Left lung (tissue), 10 donors: ENCODE data around the gene NOB1. TPM values are rescaled to one million over a fixed set of nuclear protein-coding genes. Genes with fewer than 3 reads are reported as not detected.
"Not testable (repeated sequence)": the region's sequence is repeated elsewhere in the genome, so short reads cannot be mapped to it uniquely, and the experiment has no call there.

Experiments
- ATAC-seq: fragments of 200-7000 bp; cut with Tn5 transposase; one replicate; pipeline ENCODE4 v1.9.1; 2020; ENCODE audit warnings: moderate library complexity
- DNase-seq, 4 donors: peaks; one replicate each; pipeline ENCODE4 v3.0.0-alpha.2; 2013 to 2020
- H3K27ac ChIP-seq, 2 donors: fragments of 200-600 bp; sonication (generic) in 1 of 2; one replicate each; pipeline versions ENCODE4 v1.5.0 to v1.8.0; 2020 to 2021
- H3K27me3 ChIP-seq, 2 donors: fragments of 200-600 bp; sonication (generic) in 1 of 2; one replicate each; pipeline versions ENCODE4 v1.5.0 to v1.8.0; 2020 to 2021
- H3K36me3 ChIP-seq, 2 donors: fragments of 200-600 bp; sonication (generic) in 1 of 2; one replicate each; pipeline versions ENCODE4 v1.5.0 to v1.8.0; 2020 to 2021
- H3K4me1 ChIP-seq, 2 donors: fragments of 200-600 bp; one replicate each; pipeline ENCODE4 v1.8.0; 2021
- H3K4me3 ChIP-seq, 2 donors: fragments of 200-600 bp; sonication (generic) in 1 of 2; one replicate each; pipeline versions ENCODE4 v1.5.0 to v1.8.0; 2020 to 2021; ENCODE audit warnings: mild to moderate bottlenecking in 1 of 2
- H3K9me3 ChIP-seq, 2 donors: fragments of 200-600 bp; sonication (generic) in 1 of 2; one replicate each; pipeline versions ENCODE4 v1.5.0 to v1.8.0; 2020 to 2021
- intact Hi-C, 2 donors: fragments of 100-400 bp; cut with DNase I; formaldehyde crosslinking; loops; one replicate each; pipeline versions ENCODE4 v1.11.2 to v1.14.2; 2022
- polyA plus RNA-seq, 6 donors: library from polyadenylated mRNA; unstranded; fragments of 120-200 nt; gene quantifications; one replicate each; pipeline ENCODE4 v1.2.1, GENCODE V29; 2013; ENCODE audit not compliant: insufficient read length in 6 of 6
- total RNA-seq, 2 donors: library from RNA; stranded (reverse); fragmentation: NEBNext Ultra II Directional; extraction: Animal tissue kit (Norgen Biotek cat#: 25700); gene quantifications; one replicate each; pipeline ENCODE4 v1.2.1, GENCODE V29; 2021
- TF ChIP-seq, protein P1 (sequence below), 2 donors: fragments of 200-600 bp; sonication (generic) in 1 of 2; IDR thresholded peaks; one replicate each; pipeline versions ENCODE4 v1.5.0 to v1.8.0; 2021; ENCODE audit warnings: antibody characterized with exemption in 2 of 2
- donor health status: DM: no; HTN: yes; CAD: no.
- donor health status: DM: no; HTN: no; CAD: no.

The NOB1 gene
- total and polyA plus RNA-seq, 8 donors: 29.9 to 67.4 (median 61.7) TPM

DNA sequence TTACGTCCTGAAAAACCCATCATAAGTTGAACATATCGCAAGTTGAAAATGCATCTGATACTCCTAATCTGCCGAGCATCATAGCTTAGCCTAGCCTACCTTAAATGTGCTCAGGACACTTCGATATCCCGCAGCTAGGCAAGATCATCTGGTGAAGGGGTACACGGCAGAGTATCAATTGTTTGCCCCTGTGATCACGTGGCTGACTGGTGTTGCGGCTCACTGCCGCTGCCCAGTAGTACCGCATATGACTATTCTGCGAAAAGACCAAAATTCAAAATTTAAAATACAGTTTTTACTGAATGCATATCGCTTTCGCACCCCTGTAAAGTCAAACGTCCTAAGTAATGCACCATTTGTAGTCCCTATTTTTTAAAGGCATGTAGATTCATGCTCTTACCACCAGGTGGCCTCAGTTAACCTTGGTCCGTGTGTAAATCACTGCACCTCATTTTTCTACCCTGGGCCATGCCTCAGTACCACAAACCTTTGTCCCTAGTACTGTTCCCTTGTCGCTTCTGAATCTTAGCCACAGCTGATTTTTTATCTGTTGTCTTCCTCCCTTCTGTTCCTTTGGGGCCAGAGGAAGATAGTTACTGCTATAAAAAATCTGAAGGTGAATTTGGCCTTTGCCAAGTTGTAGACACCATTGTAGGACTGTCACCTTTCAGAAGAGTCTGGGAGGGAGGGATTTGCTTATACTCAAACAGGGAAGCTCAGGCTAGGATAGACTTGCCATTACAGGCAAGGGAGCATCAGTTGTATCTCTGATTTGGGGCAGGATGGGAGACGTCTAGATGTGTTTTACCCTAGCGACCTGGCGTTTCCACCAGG is 41.8 kb upstream of the NOB1 start:
- no peak overlapping the region for H3K4me3 ChIP-seq
- no peaks in the 10 kb centered on the region for H3K9me3 ChIP-seq
- ATAC-seq: peak; percentile 96
- H3K4me1 ChIP-seq: peaks cover 0 to 5% of the 10 kb centered on the region in 2 donors
- intact Hi-C loops: loop anchor here in 1 of 2 donors (5.0 kb wide), 1 partner anchor 131 kb away; no protein-coding TSS in a partner anchor
- TF ChIP-seq, protein P1, sequence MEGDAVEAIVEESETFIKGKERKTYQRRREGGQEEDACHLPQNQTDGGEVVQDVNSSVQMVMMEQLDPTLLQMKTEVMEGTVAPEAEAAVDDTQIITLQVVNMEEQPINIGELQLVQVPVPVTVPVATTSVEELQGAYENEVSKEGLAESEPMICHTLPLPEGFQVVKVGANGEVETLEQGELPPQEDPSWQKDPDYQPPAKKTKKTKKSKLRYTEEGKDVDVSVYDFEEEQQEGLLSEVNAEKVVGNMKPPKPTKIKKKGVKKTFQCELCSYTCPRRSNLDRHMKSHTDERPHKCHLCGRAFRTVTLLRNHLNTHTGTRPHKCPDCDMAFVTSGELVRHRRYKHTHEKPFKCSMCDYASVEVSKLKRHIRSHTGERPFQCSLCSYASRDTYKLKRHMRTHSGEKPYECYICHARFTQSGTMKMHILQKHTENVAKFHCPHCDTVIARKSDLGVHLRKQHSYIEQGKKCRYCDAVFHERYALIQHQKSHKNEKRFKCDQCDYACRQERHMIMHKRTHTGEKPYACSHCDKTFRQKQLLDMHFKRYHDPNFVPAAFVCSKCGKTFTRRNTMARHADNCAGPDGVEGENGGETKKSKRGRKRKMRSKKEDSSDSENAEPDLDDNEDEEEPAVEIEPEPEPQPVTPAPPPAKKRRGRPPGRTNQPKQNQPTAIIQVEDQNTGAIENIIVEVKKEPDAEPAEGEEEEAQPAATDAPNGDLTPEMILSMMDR (IDR thresholded peaks at IDR 0.05): peak; percentile 75 to 88
- peak in 2 of 4 donors; percentile 62 to 77 for DNase-seq
- no peaks in the 10 kb centered on the region for H3K27me3 ChIP-seq
- H3K27ac ChIP-seq: no peak overlapping the region
- H3K36me3 ChIP-seq: peaks cover 0 to 40% of the 10 kb centered on the region in 2 donors

DNA sequence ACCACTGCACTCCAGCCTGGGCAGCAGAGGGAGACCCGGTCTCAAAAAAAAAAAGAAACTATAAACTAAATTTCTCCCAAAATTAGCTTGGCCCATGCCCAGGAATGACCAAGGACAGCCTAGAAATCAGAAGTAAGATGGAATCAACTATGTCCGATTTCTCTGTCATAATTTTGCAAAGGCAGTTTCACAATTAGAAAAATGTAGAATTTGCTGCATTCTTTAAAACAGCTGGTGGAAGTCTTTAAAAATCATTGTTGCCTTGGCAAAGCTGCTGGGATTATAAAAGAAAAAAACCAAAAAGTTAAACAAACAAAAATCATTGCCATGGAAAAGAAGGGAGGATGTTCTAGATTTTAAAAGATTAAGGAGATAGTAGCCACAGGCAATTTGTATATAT is 39.8 kb upstream of the NOB1 start:
- intact Hi-C loops: no loop called here
- no peak for ATAC-seq
- Histone ChIP-seq H3K36me3 (peaks cover 0 to 40% of the 10 kb centered on the region in 2 donors), H3K4me3 (no peak overlapping the region), H3K27me3 (no peaks in the 10 kb centered on the region), H3K4me1 (peaks cover 0 to 5% of the 10 kb centered on the region in 2 donors), H3K9me3 (no peaks in the 10 kb centered on the region), H3K27ac (no peak overlapping the region)
- TF ChIP-seq, protein P1 (IDR thresholded peaks at IDR 0.05): no peak
- peak in 2 of 4 donors; percentile 11 to 32 for DNase-seq

DNA sequence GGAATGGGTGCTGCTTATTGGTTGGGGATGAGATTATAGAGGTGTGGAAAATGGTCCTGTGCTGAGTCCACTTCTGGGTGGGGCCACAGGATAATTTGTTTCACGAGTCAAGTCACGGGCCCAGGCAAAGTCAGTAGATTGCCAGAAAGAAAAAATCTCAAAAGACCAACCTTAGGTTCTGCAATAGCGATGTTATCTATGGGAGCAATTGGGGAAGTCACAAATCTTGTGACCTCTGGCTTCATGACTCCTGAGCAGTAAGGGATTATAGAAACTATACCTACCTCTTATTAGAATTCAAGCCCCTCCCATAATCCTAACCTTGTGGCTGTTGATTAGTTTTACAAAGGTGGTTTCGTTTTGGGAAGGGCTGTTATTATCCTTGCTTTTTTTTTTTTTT is 38.8 kb upstream of the NOB1 start:
- Histone ChIP-seq H3K4me1 (peaks cover 0 to 5% of the 10 kb centered on the region in 2 donors), H3K27me3 (no peaks in the 10 kb centered on the region), H3K9me3 (no peaks in the 10 kb centered on the region), H3K36me3 (peaks cover 0 to 40% of the 10 kb centered on the region in 2 donors), H3K27ac (no peak overlapping the region), H3K4me3 (no peak overlapping the region)
- TF ChIP-seq, protein P1 (IDR thresholded peaks at IDR 0.05): no peak
- ATAC-seq (no peak), DNase-seq (no peak)
- intact Hi-C loops: no loop called here

- H3K4me3 ChIP-seq, H3K27me3 ChIP-seq, H3K9me3 ChIP-seq, DNase-seq, intact Hi-C loops, ATAC-seq, H3K4me1 ChIP-seq, H3K27ac ChIP-seq: not testable (repeated sequence)
- peaks cover 0 to 57% of the 10 kb centered on the region in 2 donors for H3K36me3 ChIP-seq
Observed at GRCh38 chr16:69791391-69791847, 36.7 kb upstream of the NOB1 start.

DNA sequence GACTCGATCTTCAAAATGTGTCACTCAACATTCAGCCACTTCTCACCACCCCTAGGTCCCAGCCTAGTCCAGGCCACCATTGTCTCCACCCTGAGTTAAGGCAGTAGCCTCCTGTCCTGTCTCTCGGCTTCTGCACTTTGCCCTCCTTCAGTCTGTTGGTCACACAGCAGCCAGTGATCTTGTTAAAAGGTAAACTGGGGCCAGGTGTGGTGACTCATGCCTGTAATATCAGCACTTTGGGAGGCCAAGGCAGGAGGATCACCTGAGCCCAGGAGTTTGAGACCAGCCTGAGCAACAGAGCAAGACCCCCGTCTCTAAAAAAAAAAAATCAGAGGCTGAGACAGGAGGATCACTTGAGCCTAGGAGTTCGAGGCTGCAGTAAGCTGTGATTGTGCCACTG is 33.2 kb upstream of the NOB1 start:
- no peaks in the 10 kb centered on the region for H3K27me3 ChIP-seq
- H3K36me3 ChIP-seq: peaks cover 0 to 75% of the 10 kb centered on the region in 2 donors
- TF ChIP-seq, protein P1 (IDR thresholded peaks at IDR 0.05): no peak
- no peaks in the 10 kb centered on the region for H3K4me1 ChIP-seq
- intact Hi-C loops: no loop called here
- no peak overlapping the region for H3K27ac ChIP-seq
- DNase-seq (no peak), ATAC-seq (no peak)
- H3K4me3 ChIP-seq: no peak overlapping the region
- H3K9me3 ChIP-seq: no peaks in the 10 kb centered on the region
